HepG2 (cell line): ENCODE measurements around the gene RPRML. TPM values are rescaled to one million over a fixed set of nuclear protein-coding genes. Genes with fewer than 3 reads are reported as not detected.

Experiments used
- GFI1 ChIP-seq: sonication (generic); formaldehyde crosslinking; IDR thresholded peaks from 2 replicates; pipeline ENCODE4 v1.5.0; 2020; ENCODE audit warnings: missing genetic modification reagents, mild to moderate bottlenecking, borderline replicate concordance
- GTF3A ChIP-seq: sonication (generic); formaldehyde crosslinking; conservative IDR thresholded peaks from 2 replicates; pipeline ENCODE4 v1.4.0; 2020; ENCODE audit warnings: mild to moderate bottlenecking, missing genetic modification reagents
- HIVEP1 ChIP-seq: sonication (generic); formaldehyde crosslinking; IDR thresholded peaks from 2 replicates; pipeline ENCODE4 v1.4.0; 2020; ENCODE audit warnings: mild to moderate bottlenecking, missing genetic modification reagents
- JARID2 ChIP-seq: sonication (generic); formaldehyde crosslinking; IDR thresholded peaks from 2 replicates; pipeline ENCODE4 v1.8.1; 2023; ENCODE audit warnings: missing genetic modification reagents, inconsistent platforms; ENCODE audit not compliant: insufficient replicate concordance
- SMAD3 ChIP-seq: sonication (generic); formaldehyde crosslinking; IDR thresholded peaks from 2 replicates; pipeline ENCODE4 v1.4.0; 2020; ENCODE audit warnings: missing genetic modification reagents
- SMARCC2 ChIP-seq: fragments of 450-650 bp; IDR thresholded peaks from 2 replicates; pipeline ENCODE4 v1.6.1; 2017; ENCODE audit warnings: antibody characterized with exemption, mild to moderate bottlenecking
- SOX13 ChIP-seq, 3 experiments: fragments of 450-650 bp in 1 of 3; sonication (generic) in 1 of 3; formaldehyde crosslinking in 1 of 3; IDR thresholded peaks in 2 of 3; conservative IDR thresholded peaks in 1 of 3; 2 replicates each; pipeline versions ENCODE4 v1.5.0 to v1.6.1; 2016 to 2020; ENCODE audit warnings: antibody characterized with exemption in 1 of 3, mild to moderate bottlenecking in 1 of 3, missing compliant biosample characterization in 1 of 3, missing genetic modification reagents in 1 of 3, moderate library complexity in 1 of 3
- SRY ChIP-seq: sonication (generic); formaldehyde crosslinking; IDR thresholded peaks from 2 replicates; pipeline ENCODE4 v1.8.0; 2022; ENCODE audit warnings: mild to moderate bottlenecking, missing genetic modification reagents
- TSC22D2 ChIP-seq: sonication (generic); formaldehyde crosslinking; IDR thresholded peaks from 2 replicates; pipeline ENCODE4 v1.5.1; 2020; ENCODE audit warnings: missing genetic modification reagents, mild to moderate bottlenecking, borderline replicate concordance
- WIZ ChIP-seq: sonication (generic); formaldehyde crosslinking; IDR thresholded peaks from 2 replicates; pipeline ENCODE4 v1.5.1; 2020; ENCODE audit warnings: mild to moderate bottlenecking, missing genetic modification reagents
- ZBTB20 ChIP-seq: sonication (generic); formaldehyde crosslinking; IDR thresholded peaks from 2 replicates; pipeline ENCODE4 v1.8.1; 2023; ENCODE audit warnings: missing genetic modification reagents, low read depth, mild to moderate bottlenecking, borderline replicate concordance
- ZFP62 ChIP-seq: sonication (generic); formaldehyde crosslinking; IDR thresholded peaks from 2 replicates; pipeline ENCODE4 v1.4.0; 2020; ENCODE audit warnings: missing genetic modification reagents
- ZNF232 ChIP-seq: sonication (generic); formaldehyde crosslinking; IDR thresholded peaks from 2 replicates; pipeline ENCODE4 v1.4.0; 2020; ENCODE audit warnings: missing genetic modification reagents, borderline replicate concordance
- ZNF761 ChIP-seq: sonication (generic); formaldehyde crosslinking; conservative IDR thresholded peaks from 2 replicates; pipeline ENCODE4 v1.4.0; 2020; ENCODE audit warnings: mild to moderate bottlenecking, missing genetic modification reagents
- ZNF772 ChIP-seq: sonication (generic); formaldehyde crosslinking; IDR thresholded peaks from 2 replicates; pipeline ENCODE4 v1.5.0; 2020; ENCODE audit warnings: mild to moderate bottlenecking, missing genetic modification reagents
- ZNF773 ChIP-seq: sonication (generic); formaldehyde crosslinking; IDR thresholded peaks from 2 replicates; pipeline ENCODE4 v1.4.0; 2020; ENCODE audit warnings: missing genetic modification reagents, borderline replicate concordance
- polyA plus RNA-seq, 8 experiments: library from polyadenylated mRNA; depleted of rRNA in 3 of 8; stranded (reverse) in 7 of 8; unstranded in 1 of 8; fragments of >200 nt; fragmentation: Illumina TruSeq in 4 of 8; extraction: Trizol in 4 of 8; gene quantifications; 2 replicates each; pipeline versions ENCODE4 v1.2.1 to v1.2.3, GENCODE V29; 2011 to 2016; ENCODE audit warnings: low read depth in 4 of 8, missing spikeins in 1 of 8, mixed read lengths in 1 of 8; ENCODE audit not compliant: insufficient read depth in 1 of 8
- total RNA-seq, 5 experiments: library from RNA; depleted of rRNA; stranded (reverse); fragments of >200 nt; fragmentation: Illumina TruSeq; extraction: Trizol; gene quantifications; 2 replicates each; pipeline ENCODE4 v1.2.3, GENCODE V29; 2016; ENCODE audit warnings: low read depth in 1 of 5
- TF ChIP-seq, protein P1 (sequence below): conservative IDR thresholded peaks from 2 replicates; pipeline ENCODE4 v1.6.1; 2018; ENCODE audit warnings: missing genetic modification reagents
- TF ChIP-seq, protein P2 (sequence below): sonication (generic); formaldehyde crosslinking; IDR thresholded peaks from 2 replicates; pipeline ENCODE4 v1.4.0; 2020; ENCODE audit warnings: mild to moderate bottlenecking, missing genetic modification reagents
- TF ChIP-seq, protein P3 (sequence below): sonication (generic); formaldehyde crosslinking; IDR thresholded peaks from 2 replicates; pipeline ENCODE4 v1.5.0; 2020; ENCODE audit warnings: missing genetic modification reagents, mild to moderate bottlenecking, borderline replicate concordance
- TF ChIP-seq, protein P4 (sequence below): IDR thresholded peaks from 2 replicates; pipeline ENCODE4 v1.6.1; 2016; ENCODE audit warnings: mild to moderate bottlenecking, missing biosample characterization, missing genetic modification reagents
- TF ChIP-seq, protein P5 (sequence below), 2 experiments: IDR thresholded peaks; 2 replicates each; pipeline ENCODE4 v1.6.1; 2011 to 2012; ENCODE audit warnings: low read length in 2 of 2, borderline replicate concordance in 1 of 2, low read depth in 1 of 2, mild to moderate bottlenecking in 1 of 2, moderate library complexity in 1 of 2

The RPRML gene
- total and polyA plus RNA-seq, 2 of the 13 experiments (the other 11 are each of a cell fraction or from before 2014, with no cell fraction given): not detected

DNA sequence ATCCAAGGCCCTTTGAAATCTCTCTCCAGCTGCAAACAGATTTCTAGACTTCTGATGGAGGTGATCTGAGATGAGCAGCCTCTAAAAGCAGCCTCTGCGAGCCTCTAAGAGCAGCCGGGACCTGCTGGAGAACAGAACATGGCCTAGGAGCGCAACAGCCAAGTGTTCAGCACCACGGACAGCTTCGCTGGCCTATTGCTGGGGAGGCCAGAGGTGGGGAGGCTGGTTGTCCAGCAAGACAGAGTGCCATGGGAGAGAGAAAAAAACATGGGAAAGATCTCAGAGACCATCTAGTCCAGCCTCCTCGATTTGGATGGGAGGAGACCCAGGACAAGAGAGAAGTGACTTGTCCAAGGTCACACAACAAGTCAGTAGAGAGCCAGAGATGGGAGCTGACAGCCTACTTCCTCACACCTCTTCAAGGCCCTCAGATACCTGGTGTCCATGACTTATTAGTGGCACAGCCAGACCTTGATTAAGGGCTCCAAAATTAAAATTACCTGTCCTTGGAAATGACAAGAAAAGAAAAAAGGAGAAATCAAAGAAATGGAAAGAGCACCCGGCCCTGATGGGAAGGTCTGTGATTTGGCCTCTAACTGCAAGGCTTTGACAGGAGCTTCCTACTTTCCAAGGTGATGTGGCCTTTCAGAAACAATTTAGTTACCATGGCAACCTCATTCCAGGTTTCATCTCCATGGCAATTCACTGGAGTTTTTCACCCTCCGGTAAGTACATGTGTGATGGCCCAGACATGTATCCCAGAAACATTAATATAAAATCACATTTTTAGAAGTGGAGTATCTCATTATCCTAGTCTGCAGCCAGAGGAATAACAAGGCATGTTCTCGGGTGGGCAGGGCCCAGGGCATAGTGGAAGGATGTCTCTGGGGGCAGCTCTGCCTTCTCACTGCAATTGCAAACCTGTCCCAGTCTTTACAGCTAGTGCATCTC lies 14.5 kb downstream of the RPRML start (continued):
- TF ChIP-seq, protein P1, sequence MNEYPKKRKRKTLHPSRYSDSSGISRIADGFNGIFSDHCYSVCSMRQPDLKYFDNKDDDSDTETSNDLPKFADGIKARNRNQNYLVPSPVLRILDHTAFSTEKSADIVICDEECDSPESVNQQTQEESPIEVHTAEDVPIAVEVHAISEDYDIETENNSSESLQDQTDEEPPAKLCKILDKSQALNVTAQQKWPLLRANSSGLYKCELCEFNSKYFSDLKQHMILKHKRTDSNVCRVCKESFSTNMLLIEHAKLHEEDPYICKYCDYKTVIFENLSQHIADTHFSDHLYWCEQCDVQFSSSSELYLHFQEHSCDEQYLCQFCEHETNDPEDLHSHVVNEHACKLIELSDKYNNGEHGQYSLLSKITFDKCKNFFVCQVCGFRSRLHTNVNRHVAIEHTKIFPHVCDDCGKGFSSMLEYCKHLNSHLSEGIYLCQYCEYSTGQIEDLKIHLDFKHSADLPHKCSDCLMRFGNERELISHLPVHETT (CRISPR knock-in tag): no peak
- TF ChIP-seq, protein P2, sequence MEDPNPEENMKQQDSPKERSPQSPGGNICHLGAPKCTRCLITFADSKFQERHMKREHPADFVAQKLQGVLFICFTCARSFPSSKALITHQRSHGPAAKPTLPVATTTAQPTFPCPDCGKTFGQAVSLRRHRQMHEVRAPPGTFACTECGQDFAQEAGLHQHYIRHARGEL (CRISPR knock-in tag): no peak
- no peak for TF ChIP-seq GTF3A
- no peak for TF ChIP-seq ZFP62 (CRISPR knock-in tag)
- TF ChIP-seq TSC22D2 (CRISPR knock-in tag): 0 out of 2 replicates have a peak, but pooled peaks have one; percentile 52
- no peak for TF ChIP-seq JARID2 (CRISPR knock-in tag)
- TF ChIP-seq ZNF772: peak; percentile 41; the same call in 1 of the 2 replicates
- TF ChIP-seq SRY (CRISPR knock-in tag): peak; percentile 89
- TF ChIP-seq WIZ (CRISPR knock-in tag): peak; percentile 73; the same call in 1 of the 2 replicates
- TF ChIP-seq ZNF232 (CRISPR knock-in tag): peak; percentile 80; the same call in 1 of the 2 replicates
- TF ChIP-seq, protein P3, sequence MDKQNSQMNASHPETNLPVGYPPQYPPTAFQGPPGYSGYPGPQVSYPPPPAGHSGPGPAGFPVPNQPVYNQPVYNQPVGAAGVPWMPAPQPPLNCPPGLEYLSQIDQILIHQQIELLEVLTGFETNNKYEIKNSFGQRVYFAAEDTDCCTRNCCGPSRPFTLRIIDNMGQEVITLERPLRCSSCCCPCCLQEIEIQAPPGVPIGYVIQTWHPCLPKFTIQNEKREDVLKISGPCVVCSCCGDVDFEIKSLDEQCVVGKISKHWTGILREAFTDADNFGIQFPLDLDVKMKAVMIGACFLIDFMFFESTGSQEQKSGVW (CRISPR knock-in tag): peak; percentile 47; the same call in 1 of the 2 replicates
- TF ChIP-seq SMARCC2: no peak
- TF ChIP-seq, protein P4, sequence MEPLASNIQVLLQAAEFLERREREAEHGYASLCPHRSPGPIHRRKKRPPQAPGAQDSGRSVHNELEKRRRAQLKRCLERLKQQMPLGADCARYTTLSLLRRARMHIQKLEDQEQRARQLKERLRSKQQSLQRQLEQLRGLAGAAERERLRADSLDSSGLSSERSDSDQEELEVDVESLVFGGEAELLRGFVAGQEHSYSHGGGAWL: peak; percentile 68; the same call in 1 of the 2 replicates
- 0 out of 2 replicates have a peak, but pooled peaks have one; percentile 41 for TF ChIP-seq SMAD3
- TF ChIP-seq HIVEP1 (CRISPR knock-in tag): peak; percentile 53; the same call in 1 of the 2 replicates
- peak; percentile 56; the same call in 1 of the 2 replicates for TF ChIP-seq ZBTB20 (CRISPR knock-in tag)
- no peak for TF ChIP-seq ZNF773 (CRISPR knock-in tag)
- TF ChIP-seq GFI1 (CRISPR knock-in tag): no peak
- TF ChIP-seq, protein P5, sequence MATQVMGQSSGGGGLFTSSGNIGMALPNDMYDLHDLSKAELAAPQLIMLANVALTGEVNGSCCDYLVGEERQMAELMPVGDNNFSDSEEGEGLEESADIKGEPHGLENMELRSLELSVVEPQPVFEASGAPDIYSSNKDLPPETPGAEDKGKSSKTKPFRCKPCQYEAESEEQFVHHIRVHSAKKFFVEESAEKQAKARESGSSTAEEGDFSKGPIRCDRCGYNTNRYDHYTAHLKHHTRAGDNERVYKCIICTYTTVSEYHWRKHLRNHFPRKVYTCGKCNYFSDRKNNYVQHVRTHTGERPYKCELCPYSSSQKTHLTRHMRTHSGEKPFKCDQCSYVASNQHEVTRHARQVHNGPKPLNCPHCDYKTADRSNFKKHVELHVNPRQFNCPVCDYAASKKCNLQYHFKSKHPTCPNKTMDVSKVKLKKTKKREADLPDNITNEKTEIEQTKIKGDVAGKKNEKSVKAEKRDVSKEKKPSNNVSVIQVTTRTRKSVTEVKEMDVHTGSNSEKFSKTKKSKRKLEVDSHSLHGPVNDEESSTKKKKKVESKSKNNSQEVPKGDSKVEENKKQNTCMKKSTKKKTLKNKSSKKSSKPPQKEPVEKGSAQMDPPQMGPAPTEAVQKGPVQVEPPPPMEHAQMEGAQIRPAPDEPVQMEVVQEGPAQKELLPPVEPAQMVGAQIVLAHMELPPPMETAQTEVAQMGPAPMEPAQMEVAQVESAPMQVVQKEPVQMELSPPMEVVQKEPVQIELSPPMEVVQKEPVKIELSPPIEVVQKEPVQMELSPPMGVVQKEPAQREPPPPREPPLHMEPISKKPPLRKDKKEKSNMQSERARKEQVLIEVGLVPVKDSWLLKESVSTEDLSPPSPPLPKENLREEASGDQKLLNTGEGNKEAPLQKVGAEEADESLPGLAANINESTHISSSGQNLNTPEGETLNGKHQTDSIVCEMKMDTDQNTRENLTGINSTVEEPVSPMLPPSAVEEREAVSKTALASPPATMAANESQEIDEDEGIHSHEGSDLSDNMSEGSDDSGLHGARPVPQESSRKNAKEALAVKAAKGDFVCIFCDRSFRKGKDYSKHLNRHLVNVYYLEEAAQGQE (IDR thresholded peaks at IDR 0.05; ENCODE audit: borderline replicate concordance in 1 of 2, low read depth in 1 of 2, low read length in 2 of 2): peak; percentile 86 to 97
- no peak for TF ChIP-seq SOX13 (IDR thresholded peaks at IDR 0.05)
- 0 out of 4 replicates have a peak, but pooled peaks of 1 of the 2 experiments have one; percentile 15 for TF ChIP-seq SOX13 (CRISPR knock-in tag; conservative IDR thresholded peaks at IDR 0.05 in 1 of 2, IDR thresholded peaks at IDR 0.05 in 1 of 2)
- no peak for TF ChIP-seq ZNF761 (CRISPR knock-in tag)
